GM18858 (cell line): ENCODE measurements around the gene HIGD1B.

Experiments
- ATAC-seq: cut with Tn5 transposase; IDR thresholded peaks from one replicate; pipeline ENCODE4 v1.9.1; 2021; ENCODE audit not compliant: unreplicated experiment

The HIGD1B gene

DNA sequence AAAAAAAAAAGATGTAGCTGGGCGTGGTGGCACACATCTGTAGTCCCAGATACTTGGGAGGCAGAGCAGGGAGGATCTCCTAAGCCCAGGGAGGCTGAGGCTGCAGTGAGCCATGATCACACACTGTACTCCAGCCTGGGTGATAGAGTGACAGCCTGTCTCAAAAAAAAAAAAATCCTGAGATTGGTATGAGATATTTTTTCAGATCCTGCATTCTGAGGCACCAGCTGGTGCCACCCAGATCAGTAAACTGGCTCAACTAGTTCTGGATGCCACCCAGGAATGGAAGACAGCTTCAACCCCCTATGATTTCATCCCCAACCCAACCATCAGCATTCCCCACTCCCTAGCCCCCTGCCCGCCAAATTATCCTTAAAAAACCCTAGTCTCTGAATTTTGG, 10.5 kb upstream of the HIGD1B start:
- no peak for ATAC-seq

DNA sequence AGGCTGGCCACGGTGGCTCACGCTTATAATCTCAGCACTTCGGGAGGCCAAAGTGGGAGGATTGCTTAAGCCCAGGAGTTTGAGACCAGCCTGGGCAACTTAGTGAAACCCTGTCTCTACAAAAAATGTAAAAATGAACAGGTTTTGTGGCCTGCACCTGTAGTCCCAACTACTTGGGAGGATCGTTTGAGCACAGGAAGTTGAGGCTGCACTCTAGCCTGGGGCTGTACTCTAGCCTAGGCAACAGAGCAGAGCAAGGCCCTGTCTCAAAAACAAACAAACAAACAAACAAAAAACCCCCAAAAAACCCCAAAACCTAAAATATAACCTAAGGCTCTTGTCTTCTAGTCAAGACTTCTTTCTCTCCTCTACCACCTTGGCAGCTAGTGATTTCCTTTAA, 7.4 kb upstream of the HIGD1B start:
- no peak for ATAC-seq

DNA sequence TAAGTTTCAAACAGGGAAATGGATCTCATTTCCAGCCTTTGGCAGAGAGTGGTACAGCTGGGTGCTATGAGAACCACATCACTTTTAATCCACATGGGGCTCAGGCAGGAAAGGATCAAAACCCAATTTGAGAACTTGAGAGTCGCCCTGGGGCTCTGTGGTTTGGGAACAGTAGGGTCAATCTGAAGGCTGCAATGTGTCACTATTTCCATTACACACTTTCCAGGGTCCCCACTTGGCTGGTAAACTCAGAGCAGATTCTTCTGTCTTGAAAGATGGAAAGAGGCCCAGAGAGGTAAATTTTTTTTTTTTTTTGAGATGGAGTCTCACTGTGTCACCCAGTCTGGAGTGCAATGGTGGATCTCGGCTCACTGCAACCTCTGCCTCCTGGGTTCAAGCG, 6.7 kb upstream of the HIGD1B start:
- no peak for ATAC-seq

DNA sequence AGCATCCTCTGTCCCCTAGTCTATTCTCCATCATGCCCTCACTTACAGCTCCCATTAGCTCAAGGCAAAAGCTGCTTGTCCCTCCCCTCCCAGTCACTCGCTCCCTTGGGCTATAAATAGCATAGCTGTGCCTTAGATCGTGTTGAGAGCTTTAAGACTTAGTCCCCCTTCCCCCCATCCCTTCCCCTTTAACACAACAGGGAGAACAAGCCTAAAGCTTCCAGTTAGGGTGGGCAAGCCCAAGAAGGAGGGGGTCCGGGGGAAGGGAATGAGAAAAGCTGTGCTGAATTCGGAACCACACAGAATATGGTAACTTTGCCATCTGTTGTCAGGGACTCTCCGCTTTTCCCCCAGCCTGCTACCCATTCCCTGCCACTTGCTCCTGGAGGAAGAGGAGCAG, 4.9 kb upstream of the HIGD1B start:
- no peak for ATAC-seq

DNA sequence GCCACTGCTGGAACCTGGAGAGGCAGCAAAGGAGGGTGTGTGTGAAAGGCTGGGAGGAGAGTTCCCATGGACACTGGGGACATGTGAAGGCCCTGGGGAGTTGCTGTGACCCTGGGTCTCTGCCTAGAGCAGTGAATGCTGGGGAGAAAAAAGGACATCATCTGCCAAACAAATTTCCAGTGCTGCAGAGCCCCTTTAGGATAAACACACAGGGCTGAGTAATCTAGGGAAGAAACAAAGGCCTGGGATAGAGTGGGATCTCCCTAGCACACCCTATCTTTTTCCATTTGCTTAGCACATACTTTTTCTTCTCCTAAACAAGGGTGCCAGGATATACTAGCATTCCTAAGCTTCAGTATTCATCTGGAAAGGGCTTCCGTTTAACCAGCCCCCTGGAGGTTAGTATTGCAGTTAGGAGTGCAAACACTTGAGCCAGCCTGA, 3.3 kb upstream of the HIGD1B start:
- ATAC-seq = no peak

DNA sequence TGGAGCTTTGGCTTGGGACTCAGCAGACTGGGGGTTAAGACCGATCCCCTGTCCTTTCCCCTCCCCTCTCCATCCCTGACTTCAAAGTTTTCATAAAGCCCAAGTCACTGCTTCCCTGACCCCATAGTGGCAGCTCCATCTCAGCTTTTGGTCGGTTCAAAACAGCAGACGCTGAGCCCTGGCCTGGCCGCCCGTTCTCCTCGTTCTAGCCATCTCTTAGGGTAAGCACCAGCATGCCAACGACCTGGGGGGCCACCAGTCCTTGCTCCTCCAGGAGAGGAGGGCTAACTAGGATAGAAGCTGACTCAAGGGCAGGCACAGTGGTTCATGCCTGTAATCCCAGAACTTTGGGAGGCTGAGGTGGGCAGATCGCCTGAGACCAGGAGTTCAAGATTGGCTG, 1.5 kb upstream of the HIGD1B start:
- ATAC-seq = no peak

DNA sequence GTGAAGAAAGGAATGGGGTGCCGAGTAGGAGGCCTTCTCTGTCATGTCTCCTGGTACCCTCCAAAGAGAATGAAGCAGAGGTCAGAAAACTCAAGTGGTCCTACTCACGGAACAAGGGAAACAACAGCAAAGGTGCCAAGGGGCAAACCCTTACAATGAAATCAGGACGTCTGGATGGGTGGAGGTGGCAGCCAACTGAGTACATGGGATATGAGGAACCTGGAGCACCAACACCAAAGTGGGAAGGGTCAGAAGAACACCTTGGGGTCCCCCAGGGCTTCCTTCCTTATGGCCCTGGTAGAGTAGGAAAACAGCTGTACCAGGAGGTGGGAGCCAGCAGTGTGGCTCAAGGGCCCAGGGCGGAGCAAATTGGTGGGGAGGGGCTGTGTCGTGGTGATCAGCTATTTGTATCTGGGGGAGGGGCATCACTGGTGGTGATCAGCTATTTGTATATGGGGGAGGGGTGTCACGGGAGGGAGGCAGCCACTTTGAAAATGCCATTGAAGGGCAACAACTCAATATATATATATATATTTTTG, 643 bp downstream of the HIGD1B start:
- ATAC-seq = no peak

DNA sequence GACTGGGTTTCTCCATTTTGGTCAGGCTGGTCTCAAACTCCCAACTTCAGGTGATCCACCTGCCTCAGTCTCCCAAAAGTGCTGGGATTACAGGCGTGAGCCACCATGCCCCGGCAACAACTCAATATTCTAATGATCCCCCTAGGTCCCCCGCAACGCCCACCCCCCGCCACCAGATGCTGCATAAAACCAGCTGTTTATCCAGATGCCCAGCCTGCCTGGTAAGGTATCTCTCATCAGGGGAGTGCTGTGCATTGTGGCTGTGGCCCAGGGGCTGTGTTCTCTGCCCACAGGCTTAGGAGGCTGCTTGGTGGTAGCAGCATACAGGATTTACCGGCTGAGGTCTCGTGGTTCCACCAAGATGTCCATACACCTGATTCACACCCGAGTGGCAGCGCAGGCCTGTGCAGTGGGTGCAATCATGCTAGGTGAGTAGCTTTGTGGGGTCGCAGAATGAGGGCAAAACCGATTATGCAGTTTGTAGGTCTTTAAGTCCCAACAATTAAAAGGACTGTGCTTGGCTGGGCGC, 1.3 kb downstream of the HIGD1B start:
- ATAC-seq = no peak

DNA sequence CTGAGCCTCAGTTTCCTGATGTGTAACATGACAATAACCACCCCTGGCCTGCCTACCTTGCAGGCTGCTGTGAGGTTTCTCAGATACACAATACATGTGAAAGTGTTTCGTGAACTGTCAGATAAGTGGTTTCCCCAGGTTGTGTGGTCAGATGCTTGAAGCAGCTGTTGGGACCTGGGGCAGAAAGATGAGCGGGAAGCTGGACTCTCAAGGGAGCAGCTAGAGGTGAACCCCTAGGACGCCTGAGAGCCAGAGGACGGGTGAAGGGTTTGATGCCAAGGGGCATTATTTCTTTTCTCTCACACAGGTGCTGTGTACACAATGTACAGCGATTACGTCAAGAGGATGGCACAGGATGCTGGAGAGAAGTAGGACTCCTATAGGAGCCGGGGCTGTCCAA, 2.3 kb downstream of the HIGD1B start:
- ATAC-seq = no peak

DNA sequence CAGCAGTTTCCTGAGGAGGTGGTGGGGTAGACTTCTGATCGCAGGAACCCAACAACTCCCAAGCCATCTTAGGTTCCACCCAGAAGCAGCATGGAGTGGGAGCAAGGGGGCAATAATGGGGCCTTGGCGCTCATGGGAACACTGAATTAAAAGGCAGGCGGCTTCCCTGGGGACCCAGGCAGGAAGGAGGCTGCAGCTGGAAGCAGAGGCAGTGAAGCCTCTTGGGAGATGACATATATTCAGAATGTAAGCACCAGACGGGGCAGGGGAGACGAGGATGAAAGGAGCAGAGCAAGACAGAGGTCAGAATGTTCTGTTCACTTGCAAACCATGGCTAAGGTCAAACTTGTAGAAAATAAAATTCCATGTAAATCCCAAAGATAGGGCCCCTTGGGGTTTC, 2.9 kb downstream of the HIGD1B start:
- ATAC-seq = no peak

DNA sequence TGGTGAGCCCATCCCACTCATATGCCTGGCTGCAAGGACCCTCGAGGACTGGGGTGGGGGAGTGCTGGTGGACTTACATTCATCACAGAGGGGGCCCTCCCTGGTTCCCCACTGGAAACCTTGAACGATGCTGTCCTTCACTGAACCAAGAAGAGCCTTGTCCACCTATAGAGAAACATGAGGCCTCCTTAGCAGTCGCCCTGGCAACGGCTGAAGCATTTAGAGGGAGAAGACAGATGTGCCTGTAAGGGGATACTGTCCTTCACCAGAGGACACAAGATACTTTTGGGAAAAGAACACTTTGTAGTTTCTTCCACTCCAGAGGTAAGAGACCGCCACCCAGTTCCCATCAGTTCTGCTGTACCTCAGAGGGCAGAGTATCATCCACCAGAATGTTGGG, 6.5 kb downstream of the HIGD1B start:
- ATAC-seq = no peak

DNA sequence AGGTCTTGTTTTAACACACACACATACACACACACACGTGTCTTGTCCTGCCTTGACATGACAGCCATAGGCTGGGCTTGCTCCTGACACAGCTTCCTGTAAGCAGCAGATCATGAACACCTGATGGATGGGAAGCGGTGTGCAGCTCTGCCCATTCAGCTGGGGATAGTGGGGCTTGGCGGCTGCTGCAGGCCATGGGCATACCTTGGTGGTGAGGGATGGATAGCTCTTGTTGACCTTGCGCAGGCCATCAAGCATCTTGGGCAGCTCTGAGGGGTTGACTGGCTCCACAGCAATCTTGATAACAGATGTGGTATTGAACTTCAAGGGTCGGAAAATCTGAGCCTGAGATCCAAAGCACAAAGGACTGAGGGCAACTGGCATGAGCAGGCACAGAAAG, 12.0 kb downstream of the HIGD1B start:
- ATAC-seq = no peak

DNA sequence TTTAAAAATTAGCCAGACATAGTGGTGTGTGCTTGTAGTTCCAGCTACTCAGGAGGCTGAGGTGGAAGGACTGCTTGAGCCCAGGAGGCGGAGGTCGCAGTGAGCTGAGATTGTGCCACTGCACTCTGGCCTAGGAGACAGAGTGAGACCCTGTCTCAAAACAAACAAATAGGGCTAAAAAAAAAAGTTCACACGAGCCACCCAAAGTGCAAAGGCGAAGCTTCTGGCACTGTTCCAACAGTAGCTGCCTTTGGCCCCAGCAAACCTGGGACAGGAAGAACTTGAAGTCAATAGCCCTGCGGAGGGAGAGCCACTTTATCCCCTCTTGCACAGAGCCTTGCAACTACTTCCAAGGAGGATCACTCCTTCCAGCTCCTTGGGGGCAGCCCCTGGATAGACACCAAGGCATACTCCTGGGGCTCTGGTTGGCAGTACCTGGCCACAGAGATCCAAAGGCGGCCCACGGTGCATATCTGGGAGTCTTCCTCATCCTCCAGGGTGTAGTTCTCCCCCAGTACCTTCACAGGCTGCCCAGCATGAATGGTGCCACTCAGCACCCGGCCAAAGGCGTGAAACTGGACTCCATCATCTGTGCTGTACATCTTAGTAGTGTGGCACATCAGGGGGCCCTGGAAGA, 14.7 kb downstream of the HIGD1B start:
- no peak for ATAC-seq

DNA sequence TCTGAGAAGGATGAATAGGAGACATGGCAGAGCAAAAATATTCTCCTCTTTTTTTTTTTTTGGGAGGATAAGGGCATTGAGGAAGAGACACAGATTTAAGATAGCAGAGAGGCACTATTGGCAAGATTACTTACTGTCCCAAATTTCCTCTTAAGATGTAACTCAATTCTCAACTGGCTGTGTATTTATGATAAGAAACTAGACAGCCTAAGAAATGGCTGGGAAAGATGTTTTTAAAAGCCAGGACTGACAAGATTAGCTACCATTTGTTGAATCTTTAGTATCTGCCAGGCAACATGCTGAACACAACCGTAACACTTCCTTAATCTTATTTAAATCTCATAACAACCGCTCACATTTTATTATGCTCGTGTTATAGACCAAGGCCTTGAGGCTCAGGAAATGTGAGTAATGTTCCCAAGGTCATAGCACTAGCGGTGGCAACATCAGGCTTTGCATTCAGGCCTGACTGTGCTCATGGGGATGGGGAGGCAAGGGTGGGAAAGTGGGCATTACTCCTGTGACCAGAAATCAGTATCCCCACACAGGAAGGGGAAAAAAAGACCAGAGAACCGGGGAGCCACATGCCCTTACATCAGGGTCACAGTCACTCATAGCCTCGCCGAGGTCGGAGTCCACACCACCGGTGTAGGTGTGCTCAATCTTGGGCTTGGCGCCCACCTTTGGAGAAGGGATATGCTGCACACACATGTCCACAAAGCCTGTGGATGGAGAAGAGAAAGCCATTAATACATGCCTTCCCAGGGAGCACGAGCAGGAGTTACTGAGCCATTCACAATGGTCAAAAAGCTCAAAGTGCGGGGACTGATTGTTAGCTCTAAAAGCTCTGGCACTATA, 15.6 kb downstream of the HIGD1B start:
- ATAC-seq = no peak

DNA sequence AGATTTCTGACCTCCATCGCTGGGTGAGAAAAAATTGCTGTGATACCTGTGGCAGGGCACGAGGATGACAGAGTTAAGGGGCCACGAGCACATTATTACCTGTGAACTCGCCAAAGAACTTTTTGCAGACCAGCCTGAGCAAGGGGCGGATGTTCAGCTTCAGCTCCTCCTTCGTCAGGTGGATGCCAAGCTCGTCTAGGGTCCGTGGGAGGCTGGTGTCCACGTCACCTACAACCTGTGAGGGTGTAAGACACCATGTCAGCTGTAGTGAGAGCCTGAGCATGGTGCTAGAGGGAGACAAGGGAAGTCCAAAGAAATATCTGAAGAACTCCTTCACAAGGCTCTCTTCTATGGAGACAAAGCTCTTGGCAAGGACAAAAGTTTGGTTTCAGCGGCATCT, 17.1 kb downstream of the HIGD1B start:
- ATAC-seq = no peak

DNA sequence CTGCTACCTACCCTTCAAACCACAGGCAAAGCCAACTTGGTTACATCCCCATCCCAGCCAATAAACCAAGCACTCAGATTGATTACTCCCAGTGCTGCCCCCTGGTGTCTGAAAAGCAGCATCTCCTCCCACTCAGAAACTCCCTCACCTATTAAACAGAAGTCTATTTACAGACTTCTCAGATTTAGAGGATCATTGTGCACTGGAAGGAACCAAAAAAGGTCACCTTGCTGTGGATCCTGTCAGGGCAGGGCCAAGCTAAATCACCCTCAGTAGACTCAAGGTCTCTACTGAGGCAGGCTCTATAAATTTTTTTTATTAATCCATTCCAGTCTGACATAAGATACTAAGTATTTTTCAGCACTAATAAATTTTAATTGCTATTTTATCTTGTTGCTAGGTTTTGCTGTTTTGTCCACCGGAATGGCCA, 17.6 kb downstream of the HIGD1B start:
- no peak for ATAC-seq

DNA sequence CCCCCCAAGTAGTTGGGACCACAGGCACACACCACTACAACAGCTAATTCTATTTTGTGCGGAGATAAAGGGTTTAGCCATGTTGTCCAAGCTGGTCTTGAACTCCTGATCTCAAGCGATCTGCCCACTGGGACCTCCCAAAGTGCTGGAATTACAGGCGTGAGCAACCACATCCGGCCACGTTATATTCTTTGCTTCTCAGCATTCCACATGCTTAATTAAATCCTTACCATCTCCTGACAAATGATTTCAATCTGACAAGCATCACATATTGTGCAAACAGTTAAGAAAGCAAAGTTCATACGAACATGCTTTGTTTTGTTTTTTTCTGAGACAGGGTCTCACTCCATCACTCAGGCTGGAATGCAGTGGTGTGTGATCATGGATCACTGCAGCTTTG, 18.2 kb downstream of the HIGD1B start:
- no peak for ATAC-seq

DNA sequence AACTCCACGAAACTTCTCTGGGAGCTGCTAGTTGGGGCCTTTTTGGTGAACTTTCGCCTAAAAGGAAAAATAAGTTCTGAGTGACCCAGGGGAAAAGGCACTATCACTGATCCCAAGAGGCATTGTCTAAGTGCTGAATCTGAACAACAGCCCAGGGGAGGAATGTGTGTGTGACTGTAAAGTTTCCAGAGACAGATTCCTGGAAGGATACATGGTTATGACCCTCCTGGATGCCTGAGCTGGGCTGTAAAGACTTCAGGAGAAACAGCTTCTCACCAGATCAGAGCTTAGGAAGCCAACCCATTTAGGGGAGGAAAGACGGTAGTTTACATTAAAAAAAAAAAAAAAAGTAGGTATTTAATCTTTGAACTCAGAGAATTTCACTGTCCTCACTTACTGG, 20.2 kb downstream of the HIGD1B start:
- ATAC-seq = no peak

DNA sequence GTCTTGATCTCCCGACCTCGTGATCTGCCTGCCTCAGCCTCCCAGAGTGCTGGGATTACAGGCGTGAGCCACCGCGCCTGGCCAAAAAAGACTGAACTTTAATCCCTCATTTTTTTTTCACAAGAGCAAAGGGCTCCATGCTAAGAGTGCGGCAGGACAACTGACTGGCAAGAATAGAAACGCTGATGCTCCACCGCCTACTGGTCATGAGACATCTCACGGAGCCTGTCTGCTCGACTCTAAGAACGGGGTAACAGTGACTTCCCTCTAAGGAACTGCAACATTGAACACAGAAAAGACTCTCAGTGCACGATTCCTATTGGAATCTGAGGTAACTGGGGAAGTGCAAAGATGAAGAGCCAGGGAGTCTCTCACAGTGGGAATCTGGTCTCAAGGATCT, 23.9 kb downstream of the HIGD1B start:
- ATAC-seq = no peak

DNA sequence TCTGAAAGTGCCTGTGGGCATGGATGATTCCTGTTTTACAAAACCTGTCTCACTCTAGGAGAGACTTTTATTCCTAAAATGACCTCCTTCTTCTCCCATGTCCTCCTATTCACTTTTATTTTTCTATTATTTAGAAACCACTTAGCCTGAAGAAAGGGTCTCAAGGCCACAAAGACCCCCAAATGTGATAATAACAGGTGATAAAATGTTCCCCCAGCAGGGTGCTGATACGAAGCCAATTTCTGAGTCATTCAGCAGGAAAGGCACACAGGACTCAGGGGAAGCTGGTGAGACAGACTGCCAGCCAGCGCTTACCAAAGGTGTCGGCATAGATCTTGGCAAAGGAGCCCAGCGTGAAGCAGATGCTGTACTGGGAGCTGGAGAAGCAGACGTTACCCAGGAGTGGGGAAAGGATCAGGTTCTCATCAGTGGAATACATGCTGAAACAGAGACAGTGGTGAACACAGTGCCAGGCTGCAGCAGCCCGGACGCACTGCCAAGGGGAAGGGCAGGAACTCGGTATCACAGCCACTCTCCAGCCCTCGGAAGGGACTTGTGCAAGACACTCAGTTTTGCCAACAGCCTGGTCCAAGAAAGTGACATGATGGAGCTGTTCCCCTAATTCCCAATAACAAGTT, 24.6 kb downstream of the HIGD1B start:
- no peak for ATAC-seq

DNA sequence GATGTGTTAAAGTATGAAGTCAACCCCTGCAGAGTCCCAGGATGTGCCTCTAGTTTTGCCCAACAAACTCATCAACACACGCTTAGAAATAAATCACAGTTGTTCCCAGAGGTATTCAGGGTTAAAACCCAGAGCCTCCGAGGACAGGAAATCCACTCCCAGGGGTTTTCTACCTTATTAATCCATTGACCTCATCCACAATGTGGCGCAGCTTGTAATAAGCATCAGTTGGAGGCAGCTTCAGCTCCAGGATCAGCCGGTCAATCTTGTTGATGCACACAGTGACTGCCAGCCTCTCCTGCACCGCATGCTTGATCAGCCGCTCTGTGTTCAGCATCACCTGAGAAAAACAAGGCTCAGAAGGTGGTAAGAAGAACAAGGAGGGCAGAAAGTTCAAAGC, 28.1 kb downstream of the HIGD1B start:
- no peak for ATAC-seq

DNA sequence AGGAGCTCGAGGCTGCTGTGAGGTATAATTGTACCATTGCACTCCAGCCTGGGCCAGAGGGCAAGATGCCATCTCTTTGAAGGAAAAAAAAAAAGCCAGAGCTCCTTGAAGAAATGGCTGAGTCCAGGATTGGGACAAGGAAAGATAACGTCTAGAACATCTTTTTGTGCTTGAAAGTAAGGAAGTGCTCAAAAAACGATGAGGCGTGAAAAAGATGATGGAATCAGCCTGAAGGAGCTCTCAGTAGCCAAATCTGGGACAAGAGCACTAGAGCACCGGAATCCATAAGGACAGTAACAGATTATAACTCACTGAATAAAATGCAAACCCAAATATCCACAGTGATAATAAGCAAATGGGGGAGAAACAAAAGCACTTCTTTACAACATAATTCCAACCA, 29.4 kb downstream of the HIGD1B start:
- no peak for ATAC-seq
